Measurements from ENCODE around the gene SH3RF3.

DNA sequence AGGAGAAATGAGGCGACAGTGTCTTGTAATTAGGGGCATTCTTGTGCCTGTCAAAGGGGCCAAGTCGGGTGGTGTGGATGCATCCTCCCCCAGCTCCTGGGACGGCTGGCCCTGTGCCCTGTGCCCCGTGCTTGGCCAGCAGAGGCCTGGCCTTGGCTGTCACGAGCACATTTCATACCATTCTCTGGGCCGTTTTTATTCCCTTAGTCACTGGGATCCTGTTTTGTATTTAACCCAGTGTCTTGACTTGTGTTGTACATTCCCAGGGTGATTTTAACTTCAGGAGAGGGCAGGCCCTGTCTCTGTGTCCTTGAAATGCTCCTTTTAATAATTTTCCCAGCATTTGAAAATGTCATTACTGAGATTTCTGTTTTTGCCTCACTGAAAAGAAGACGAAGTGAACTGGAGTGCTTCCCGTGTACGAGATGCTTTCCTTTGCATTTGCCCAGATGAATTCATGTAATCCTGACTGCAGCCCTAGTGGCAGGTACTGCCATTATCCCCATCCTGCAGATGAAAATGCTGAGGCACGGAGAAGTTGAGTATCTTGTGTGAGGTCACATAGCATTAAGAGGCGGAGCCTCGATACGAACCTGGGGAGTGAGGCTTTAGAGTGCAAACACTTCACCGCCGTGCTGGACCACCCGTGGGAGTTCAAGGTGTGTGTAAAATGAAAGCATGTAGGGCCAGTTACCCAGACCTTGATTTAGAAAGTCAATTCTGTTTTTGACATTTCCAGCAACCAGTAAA is 57.0 kb downstream of the SH3RF3 start:
- no peak for TF ChIP-seq NFYB (CRISPR knock-in tag; conservative IDR thresholded peaks at IDR 0.05; ENCODE audit: low read depth)
- TF ChIP-seq, protein P1, sequence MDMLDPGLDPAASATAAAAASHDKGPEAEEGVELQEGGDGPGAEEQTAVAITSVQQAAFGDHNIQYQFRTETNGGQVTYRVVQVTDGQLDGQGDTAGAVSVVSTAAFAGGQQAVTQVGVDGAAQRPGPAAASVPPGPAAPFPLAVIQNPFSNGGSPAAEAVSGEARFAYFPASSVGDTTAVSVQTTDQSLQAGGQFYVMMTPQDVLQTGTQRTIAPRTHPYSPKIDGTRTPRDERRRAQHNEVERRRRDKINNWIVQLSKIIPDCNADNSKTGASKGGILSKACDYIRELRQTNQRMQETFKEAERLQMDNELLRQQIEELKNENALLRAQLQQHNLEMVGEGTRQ (CRISPR knock-in tag; IDR thresholded peaks at IDR 0.05): no peak
- no peak for TF ChIP-seq TCF7 (CRISPR knock-in tag; IDR thresholded peaks at IDR 0.05; ENCODE audit: low read depth)

Data from WTC11 (cell line).